B cell (primary cell): ENCODE data around the gene KRT27.

Experiments
- CTCF ChIP-seq: fragments of 200-600 bp; IDR thresholded peaks from one replicate; pipeline ENCODE4 v1.8.0; 2022; ENCODE audit warnings: antibody characterized with exemption, mild to moderate bottlenecking
- EZH2 ChIP-seq: IDR thresholded peaks from 2 replicates; pipeline ENCODE4 v1.6.1; 2012; ENCODE audit warnings: borderline replicate concordance, low read depth, mild to moderate bottlenecking, moderate library complexity, low read length; ENCODE audit not compliant: insufficient read depth, poor library complexity, severe bottlenecking

- TF ChIP-seq CTCF (no peak), EZH2 (no peak)
These were observed 34.2 kb upstream of the KRT27 start for GRCh38 chr17:40816569-40816968.
